GM21825 (cell line): ENCODE measurements around the gene TRPC4AP.
A peak's percentile ranks its signal among the peaks of the same experiment; 100 is the strongest.
"Not testable (repeated sequence)": the region's sequence is repeated elsewhere in the genome, so short reads cannot be mapped to it uniquely, and the experiment has no call there.

Experiments used
- ATAC-seq: cut with Tn5 transposase; IDR thresholded peaks from one replicate; pipeline ENCODE4 v1.9.1; 2021; ENCODE audit warnings: mild to moderate bottlenecking, moderate library complexity; ENCODE audit not compliant: unreplicated experiment

Gene TRPC4AP

GRCh38 chr20:35059612-35060011, 33.0 kb downstream of the TRPC4AP start:
- no peak for ATAC-seq

DNA sequence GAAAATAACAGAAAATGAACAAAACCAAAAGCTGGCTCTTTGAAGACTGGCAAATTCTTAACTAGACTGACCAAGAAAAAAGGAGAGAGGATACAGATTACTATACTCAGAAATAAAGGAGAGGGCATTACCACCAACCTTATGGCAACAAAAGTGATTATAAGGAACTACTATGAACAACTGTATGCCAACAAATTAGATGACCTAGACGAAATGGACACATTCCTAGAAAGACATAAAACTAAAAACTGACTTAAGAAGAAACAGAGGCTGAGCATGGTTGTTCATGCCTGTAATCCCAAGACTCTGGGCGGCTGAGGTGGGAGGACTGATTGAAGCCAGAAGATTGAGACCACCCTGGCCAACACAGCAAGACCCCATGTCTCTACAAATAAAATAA, 33.5 kb downstream of the TRPC4AP start:
- no peak for ATAC-seq

GRCh38 chr20:35055445-35056276, 36.9 kb downstream of the TRPC4AP start:
- ATAC-seq = peak; percentile 41

DNA sequence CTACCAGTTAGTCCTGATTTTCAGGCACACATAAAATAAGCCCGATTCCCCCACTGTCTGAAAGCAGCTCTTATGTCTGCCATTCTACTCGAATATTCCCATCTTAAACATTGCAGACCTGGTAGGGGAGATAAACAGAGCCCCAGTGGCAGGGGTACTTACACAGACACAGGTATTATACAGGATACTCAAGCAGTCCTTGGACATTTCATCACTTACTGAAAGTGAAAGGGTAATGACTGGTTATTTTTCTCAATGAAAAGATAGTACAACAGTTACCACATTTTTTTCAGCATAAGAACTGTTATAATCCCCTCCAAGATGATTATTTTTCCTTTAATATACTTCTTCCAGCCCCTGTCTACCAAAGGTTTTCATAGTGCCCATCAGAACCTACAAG, 37.8 kb downstream of the TRPC4AP start:
- no peak for ATAC-seq

GRCh38 chr20:35052616-35053015, 40.0 kb downstream of the TRPC4AP start:
- not testable (repeated sequence) for ATAC-seq

DNA sequence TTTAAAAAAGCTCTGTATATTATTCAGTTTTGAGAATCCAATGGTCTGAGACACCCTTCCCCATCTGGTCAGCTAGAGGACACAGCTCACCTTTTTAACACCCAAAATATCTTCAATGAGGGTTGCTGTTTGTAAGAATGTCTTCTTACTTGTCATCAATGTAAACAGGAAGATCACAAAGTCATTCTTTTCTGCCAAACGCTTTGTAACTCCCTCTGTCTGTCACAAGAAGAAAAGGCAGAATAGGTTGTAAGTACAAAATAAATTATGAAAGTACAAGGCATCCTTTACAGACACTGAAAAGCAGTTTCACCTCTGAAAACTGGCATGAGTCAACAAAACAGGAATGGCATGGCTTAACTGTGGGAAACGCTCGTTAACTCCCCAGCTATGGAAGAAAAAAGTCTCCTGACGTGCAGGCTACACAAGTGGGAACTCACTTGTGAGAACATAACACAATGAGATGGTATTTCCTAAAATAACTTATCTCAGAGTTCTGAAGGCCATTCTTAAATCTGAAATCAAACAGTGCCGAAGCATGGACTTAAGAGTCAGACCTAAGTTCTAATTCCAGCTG, 42.7 kb downstream of the TRPC4AP start:
- ATAC-seq = no peak

- ATAC-seq = no peak
Measured at GRCh38 chr20:35048739-35049138, 43.9 kb downstream of the TRPC4AP start.

DNA sequence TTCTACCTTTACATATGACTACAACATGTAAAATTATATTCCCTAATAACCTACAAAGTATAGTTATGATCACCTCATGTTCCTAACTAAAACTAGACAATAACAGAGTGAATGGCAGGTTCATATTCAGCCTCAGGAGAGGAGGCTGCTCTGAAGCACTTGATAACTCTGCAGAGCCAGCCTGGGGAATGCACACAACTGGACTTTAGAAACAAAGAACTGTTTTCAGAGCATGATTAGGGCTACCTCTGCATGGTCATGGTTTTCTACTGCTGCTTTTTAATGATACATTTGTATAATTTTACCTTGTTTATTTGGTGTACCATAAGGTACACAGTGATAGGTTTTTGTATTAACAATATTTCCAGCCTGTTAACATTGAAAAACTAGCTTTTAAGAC, 50.3 kb downstream of the TRPC4AP start:
- ATAC-seq = no peak

GRCh38 chr20:35040646-35041045, 52.0 kb downstream of the TRPC4AP start:
- no peak for ATAC-seq

DNA sequence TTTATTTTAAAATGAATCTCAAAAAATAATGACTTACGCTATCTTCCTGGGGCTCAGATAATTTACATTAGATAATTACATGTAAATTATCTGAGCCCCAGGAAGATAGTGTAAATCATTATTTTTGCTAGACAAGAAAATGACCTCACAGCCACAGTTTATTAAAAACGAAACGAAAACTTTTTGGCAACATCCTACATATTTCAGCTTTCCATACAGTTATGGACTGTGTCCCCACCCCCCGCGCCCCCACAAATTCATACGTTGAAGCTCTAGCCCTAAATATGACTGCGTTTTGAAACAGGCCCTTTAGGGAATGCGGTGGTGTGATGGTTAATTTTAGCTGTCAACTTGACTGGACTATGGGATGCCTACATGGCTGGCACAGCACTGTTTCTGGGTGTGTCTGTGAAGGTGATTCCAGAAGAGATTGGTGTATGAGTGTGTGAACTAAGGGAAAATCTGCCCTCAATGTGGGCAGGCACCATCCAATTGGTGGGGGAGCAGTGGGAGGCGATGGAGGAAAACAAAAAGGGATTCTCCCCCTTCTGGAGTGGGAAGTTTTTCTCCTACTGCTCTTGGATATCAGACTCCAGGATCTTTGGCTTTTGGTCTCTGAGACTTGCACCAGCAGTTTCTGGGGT, 52.6 kb downstream of the TRPC4AP start:
- no peak for ATAC-seq

GRCh38 chr20:35039146-35039545, 53.5 kb downstream of the TRPC4AP start:
- no peak for ATAC-seq

DNA sequence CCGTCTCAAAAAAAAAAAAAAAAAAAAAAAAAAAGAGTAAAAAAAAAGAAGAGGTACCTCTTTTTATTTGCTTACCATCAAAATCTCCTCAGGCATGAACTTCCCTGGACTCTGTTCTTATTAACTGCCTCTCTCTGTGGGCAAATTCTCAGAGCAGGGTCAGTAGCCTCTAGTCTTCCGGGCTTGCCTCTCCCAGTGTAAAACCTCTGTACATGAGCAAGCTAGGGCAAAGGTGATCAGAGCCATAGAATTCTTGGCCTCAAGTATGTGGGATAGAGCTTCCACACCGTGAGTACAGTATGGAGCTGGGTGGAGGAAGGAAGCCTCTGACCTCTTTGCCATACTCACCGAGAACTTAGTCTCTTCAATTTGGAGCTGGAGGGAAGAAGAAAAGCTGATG, 58.5 kb downstream of the TRPC4AP start:
- ATAC-seq = no peak

DNA sequence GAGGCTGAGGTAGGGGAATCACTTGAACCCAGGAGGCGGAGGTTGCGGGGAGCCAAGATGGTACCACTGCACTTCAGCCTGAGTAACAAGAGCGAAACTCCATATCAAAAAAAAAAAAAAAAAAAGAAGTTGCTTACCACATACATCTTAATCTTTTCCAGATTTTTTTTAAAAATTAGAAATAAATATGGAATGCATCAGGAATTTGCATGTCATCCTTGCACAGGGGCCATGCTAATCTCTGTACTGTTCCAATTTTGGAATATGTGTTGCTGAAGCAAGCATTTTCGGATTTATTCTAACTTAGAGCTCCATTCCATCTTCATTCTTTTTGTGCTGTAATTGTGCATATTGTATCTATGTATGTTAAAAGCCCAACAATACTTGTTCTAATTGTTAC, 62.5 kb downstream of the TRPC4AP start:
- no peak for ATAC-seq

DNA sequence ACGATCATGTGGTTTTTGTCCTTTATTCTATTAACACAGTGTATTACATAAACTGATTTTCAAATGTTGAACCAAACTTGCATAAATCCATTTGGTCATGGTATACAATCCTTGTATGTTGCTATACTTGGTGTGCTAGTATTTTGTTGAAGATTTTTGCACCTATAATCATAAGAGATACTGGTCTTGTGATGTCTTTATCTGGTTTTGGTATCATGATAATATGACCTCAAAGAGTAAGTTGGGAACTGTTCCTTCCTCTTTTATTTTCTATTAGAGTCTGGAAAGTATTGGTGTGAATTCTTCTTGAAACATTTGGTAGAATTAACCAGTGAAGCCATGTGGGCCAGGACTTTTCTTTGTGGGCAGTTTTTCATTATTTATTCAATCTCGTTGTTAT, 65.3 kb downstream of the TRPC4AP start:
- ATAC-seq = no peak

DNA sequence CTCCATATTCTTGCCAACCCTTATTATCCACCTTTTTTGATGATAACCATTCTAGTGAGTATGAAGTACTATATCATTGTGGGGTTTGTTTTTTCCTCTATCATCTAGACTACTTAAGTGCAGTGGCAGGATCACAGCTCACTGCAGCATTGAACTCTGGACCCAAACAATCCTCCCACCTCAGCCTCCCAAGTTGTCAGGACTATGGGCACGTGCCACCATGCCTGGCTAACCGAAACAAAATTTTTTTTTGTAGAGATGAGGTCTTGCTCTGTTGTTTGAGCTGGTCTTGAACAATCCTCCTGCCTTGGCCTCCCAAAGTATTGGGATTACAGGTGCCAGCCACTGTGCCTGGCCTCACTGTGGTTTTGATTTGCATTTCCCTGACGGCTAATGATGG, 67.5 kb downstream of the TRPC4AP start:
- ATAC-seq = no peak

- no peak for ATAC-seq
Measured at GRCh38 chr20:35023624-35024023, 69.0 kb downstream of the TRPC4AP start.

- no peak for ATAC-seq
Measured at GRCh38 chr20:35021831-35022230, 70.8 kb downstream of the TRPC4AP start.

- no peak for ATAC-seq
Measured at GRCh38 chr20:35021063-35021462, 71.5 kb downstream of the TRPC4AP start.

- ATAC-seq = no peak
Measured at GRCh38 chr20:35020108-35020928, 72.3 kb downstream of the TRPC4AP start.

- no peak for ATAC-seq
Measured at GRCh38 chr20:35018590-35019371, 73.8 kb downstream of the TRPC4AP start.
